ENCODE measurements around the gene IGFLR1. TPM values are rescaled to one million over a fixed set of nuclear protein-coding genes. Genes with fewer than 3 reads are reported as not detected.

IGFLR1 gene
- total RNA-seq, 1 donor from 2014 or later, result 16.9 TPM

GRCh38 chr19:35755550-35756376 lies 13.5 kb upstream of the IGFLR1 start:
- peaks cover 18% of the 10 kb centered on the region for H3K4me1 ChIP-seq
- H3K4me3 ChIP-seq, result peak overlapping the region; percentile 47
- TF ChIP-seq, protein P1, sequence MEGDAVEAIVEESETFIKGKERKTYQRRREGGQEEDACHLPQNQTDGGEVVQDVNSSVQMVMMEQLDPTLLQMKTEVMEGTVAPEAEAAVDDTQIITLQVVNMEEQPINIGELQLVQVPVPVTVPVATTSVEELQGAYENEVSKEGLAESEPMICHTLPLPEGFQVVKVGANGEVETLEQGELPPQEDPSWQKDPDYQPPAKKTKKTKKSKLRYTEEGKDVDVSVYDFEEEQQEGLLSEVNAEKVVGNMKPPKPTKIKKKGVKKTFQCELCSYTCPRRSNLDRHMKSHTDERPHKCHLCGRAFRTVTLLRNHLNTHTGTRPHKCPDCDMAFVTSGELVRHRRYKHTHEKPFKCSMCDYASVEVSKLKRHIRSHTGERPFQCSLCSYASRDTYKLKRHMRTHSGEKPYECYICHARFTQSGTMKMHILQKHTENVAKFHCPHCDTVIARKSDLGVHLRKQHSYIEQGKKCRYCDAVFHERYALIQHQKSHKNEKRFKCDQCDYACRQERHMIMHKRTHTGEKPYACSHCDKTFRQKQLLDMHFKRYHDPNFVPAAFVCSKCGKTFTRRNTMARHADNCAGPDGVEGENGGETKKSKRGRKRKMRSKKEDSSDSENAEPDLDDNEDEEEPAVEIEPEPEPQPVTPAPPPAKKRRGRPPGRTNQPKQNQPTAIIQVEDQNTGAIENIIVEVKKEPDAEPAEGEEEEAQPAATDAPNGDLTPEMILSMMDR (IDR thresholded peaks at IDR 0.05), result no peak
- ATAC-seq (peak; percentile 1), DNase-seq (peak; percentile 77)
- H3K9me3 ChIP-seq, result no peaks in the 10 kb centered on the region
- H3K27ac ChIP-seq, result peak overlapping the region; percentile 98
- intact Hi-C loops (cut with DNase I), result no loop called here
- peaks cover 30% of the 10 kb centered on the region for H3K36me3 ChIP-seq
- no peaks in the 10 kb centered on the region for H3K27me3 ChIP-seq

DNA sequence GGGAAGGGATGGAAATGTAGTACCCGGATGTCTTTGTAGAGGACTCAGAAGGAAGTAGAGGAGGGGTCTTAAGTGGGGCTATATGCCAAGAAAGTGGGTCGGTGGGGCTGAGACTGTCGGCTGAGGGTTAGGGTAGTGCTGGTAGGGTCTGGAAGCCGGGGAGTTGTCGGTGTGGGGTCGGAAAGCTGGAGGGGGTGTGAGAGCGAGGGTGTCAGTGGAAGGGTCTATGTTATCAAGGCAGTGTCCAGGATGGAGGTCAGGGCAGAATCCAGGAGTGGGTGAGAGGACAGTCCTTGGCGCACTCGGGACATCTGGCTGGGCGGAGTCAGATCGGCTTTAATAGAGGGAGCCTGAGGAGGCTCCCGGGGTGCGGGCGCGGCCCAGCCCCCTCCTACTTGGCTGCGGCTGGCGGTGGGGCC lies 12.9 kb upstream of the IGFLR1 start:
- DNase-seq (peak; percentile 64), ATAC-seq (peak; percentile 0)
- Histone ChIP-seq H3K27me3 (no peaks in the 10 kb centered on the region), H3K9me3 (no peaks in the 10 kb centered on the region), H3K4me1 (peaks cover 18% of the 10 kb centered on the region), H3K36me3 (peaks cover 30% of the 10 kb centered on the region), H3K4me3 (peak overlapping the region; percentile 47), H3K27ac (peak overlapping the region; percentile 47)
- TF ChIP-seq, protein P1 (IDR thresholded peaks at IDR 0.05), result no peak
- intact Hi-C loops (cut with DNase I), result no loop called here

- no peaks in the 10 kb centered on the region for H3K27me3 ChIP-seq
- DNase-seq (no peak), ATAC-seq (no peak)
- H3K36me3 ChIP-seq, result peaks cover 30% of the 10 kb centered on the region
- H3K27ac ChIP-seq, result peak overlapping the region; percentile 47
- no peaks in the 10 kb centered on the region for H3K9me3 ChIP-seq
- TF ChIP-seq, protein P1 (IDR thresholded peaks at IDR 0.05), result no peak
- intact Hi-C loops (cut with DNase I), result no loop called here
- no peak overlapping the region for H3K4me3 ChIP-seq
- peaks cover 21% of the 10 kb centered on the region for H3K4me1 ChIP-seq
Observed at GRCh38 chr19:35754370-35755130, 12.3 kb upstream of the IGFLR1 start.

DNA sequence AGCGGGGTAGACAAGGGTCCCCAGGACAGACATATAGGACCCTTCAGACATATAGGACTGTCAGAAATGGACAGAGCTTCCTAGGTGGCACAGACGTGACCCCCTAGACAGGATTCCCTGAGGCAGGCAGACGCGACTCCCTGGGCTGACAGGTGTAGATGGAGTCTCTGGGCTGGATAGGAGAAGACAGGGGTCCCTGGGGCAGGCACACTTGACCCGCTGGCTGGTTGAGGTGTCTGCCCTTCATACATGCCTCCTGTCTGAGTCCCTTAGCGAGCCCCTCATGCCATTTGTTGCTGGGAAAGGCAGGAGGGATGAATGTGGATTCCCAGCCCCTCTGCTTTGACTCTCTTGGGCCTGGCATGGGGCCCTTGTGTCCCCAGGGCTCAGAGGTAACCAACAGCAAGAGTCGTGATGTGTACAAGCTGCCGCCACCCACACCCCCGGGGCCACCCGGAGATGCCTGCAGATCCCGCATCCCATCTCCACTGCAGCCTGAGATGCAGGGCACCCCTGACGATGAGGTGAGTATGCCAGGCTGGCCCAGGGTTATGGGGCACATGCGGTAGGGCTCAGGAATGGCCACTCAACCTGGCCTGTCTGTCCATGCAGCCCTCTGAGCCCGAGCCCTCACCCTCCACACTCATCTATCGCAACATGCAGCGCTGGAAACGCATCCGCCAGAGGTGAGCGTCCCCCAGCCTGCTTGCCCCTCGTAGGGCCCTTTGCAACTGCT lies 11.6 kb upstream of the IGFLR1 start:
- Histone ChIP-seq H3K27ac (no peak overlapping the region), H3K27me3 (no peaks in the 10 kb centered on the region), H3K4me1 (peaks cover 22% of the 10 kb centered on the region), H3K9me3 (no peaks in the 10 kb centered on the region), H3K4me3 (no peak overlapping the region), H3K36me3 (peaks cover 30% of the 10 kb centered on the region)
- ATAC-seq (no peak), DNase-seq (no peak)
- TF ChIP-seq, protein P1 (IDR thresholded peaks at IDR 0.05), result no peak
- intact Hi-C loops (cut with DNase I), result no loop called here

DNA sequence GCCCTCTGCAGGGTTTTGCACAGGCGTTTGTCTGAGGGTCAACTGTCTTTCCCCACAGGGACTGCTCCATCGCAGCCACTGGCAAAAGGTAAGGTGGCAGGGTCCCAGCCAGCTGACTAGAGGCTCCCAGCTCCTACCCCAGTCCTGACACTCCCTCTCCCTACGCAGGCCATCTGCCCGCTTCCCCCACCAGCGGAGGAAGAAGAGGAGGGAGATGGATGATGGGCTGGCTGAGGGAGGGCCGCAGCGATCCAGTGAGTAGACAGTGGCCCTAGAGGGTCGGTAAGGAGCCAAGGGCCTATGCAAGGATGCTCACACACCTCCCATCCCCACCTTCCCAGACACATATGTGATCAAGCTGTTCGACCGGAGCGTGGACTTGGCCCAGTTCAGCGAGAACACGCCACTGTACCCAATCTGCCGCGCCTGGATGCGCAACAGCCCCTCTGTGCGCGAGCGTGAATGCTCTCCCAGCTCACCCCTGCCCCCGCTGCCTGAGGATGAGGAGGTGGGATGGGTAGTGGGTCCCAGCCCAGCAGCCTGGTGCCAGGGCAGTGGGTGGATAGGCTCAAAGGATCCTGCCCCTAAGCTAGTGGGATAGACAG lies 10.6 kb upstream of the IGFLR1 start:
- no peak for DNase-seq
- H3K27ac ChIP-seq, result no peak overlapping the region
- peaks cover 20% of the 10 kb centered on the region for H3K4me1 ChIP-seq

More for the DNA sequence above, 10.6 kb upstream of the IGFLR1 start:
- no peak overlapping the region for H3K4me3 ChIP-seq
- no peaks in the 10 kb centered on the region for H3K9me3 ChIP-seq
- intact Hi-C loops (cut with DNase I), result no loop called here
- H3K27me3 ChIP-seq, result no peaks in the 10 kb centered on the region
- TF ChIP-seq, protein P1 (IDR thresholded peaks at IDR 0.05), result no peak
- peaks cover 30% of the 10 kb centered on the region for H3K36me3 ChIP-seq
- ATAC-seq, result no peak

All from upper lobe of right lung (tissue), 1 donor.